Stimulated activated CD8-positive, alpha-beta memory T cell treated with anti-CD3 and anti-CD28 coated beads, Interleukin-12 subunit alpha, Interleukin-12 subunit beta, amount 100 ng/mL, for 1 hour (primary cell): ENCODE data around the gene GALNT18.

Source experiments
- DNase-seq: peaks from one replicate; pipeline ENCODE4 v3.0.0-alpha.2; 2020; ENCODE audit warnings: low read depth

GALNT18 gene

DNA sequence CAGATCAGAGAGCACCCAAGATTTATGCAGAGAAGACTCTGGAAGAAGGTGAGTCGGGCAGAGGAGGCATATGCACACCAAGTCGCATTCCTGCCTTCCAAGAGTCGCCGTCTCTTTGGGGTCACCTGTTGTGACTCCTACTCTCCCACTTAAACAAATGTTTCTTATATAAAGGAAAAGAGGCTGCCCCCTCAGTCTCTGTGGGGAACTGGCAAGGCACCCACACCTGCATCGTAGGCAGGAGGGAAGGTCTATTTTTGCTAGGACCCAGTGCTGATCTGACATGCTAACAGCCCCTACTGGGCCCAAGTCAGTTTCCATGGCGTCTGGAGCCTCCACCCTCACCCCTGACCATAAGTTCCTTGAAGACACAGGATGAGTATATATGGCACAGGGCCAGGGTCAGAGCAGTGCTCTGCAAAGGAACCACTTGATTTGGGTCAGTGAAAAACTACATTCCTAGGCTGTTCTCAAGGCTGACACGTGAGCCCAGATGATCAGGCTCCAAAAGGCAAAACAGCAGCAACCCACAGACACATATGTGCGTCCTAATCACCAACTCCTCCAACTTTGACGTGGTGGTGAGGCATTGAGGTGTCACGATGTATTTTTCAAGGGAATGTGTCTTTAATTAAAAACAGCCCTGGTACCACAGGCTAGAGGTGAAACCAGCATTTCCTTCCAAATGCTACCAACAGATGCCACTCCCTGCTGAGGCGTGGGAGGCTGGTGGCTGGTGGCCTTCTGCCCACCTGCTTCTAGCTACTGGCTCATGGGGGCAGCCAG lies 213.2 kb downstream of the GALNT18 start:
- no peak for DNase-seq

DNA sequence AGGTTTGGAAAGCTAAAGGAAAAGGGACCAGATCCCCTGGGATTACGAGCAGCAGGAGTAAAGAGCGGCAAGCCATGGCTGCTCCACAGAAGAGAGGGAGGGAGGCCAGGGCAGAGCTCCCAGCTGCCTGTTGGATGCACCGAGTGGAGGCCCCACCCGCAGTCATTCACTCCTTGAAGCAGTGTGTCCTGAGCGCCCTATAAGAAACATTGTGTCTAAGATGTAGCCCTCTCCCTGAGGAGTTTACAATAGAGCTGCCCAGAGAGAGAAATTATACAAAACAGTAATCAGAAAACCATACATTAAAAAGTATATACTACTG lies 214.1 kb downstream of the GALNT18 start:
- DNase-seq, result no peak

DNA sequence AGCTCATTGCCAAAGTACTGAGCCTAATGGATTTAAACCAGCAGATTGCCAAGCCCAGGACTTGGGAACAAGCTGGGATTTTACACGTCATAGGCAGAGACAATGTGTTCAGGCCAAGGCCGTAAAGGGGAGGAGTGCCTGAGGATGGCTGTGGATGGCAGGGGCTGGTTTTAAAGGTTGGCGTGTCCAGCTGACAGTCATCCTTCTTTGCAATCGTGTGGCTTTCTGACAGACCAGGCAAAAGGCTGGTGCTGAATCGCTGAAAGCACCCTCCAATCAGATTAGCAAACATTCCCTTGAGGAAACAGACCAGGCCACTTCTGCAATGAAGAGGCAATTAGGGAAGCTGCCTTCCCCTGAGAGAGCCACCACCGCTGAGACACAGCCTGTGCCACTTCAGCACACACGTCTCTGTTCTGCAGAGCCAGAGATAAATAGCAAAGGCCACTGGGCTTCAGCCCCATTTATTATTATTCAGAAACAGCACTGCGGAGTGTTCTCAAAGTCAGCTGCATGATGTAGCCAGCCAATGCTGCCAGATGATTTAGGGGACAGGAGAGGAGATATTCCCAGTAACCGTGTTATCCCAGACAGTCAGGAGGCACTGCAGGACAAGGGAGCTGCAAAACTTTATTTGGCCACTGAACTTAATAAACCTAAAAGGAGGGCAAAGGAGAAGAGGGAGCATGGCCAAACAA lies 214.6 kb downstream of the GALNT18 start:
- no peak for DNase-seq

DNA sequence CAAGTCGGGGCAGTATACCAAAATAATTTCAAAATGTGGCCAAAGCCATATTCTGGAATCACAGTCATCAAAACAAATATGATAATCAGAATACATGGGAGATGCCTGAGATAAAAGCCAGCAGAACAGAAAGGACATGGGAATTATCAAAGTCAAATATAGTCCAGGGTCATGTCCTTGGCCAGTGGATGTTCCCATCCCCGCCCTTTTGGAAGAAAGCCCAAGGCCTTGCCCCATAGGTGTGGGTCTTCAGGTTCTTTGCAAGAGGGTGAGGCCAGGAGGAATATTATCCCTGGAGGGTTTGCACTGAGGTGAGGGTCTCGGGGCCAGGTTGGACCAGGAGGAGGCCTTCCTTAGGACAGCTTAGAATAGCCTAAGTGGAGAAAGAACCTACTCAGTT lies 215.2 kb downstream of the GALNT18 start:
- DNase-seq, result no peak

DNA sequence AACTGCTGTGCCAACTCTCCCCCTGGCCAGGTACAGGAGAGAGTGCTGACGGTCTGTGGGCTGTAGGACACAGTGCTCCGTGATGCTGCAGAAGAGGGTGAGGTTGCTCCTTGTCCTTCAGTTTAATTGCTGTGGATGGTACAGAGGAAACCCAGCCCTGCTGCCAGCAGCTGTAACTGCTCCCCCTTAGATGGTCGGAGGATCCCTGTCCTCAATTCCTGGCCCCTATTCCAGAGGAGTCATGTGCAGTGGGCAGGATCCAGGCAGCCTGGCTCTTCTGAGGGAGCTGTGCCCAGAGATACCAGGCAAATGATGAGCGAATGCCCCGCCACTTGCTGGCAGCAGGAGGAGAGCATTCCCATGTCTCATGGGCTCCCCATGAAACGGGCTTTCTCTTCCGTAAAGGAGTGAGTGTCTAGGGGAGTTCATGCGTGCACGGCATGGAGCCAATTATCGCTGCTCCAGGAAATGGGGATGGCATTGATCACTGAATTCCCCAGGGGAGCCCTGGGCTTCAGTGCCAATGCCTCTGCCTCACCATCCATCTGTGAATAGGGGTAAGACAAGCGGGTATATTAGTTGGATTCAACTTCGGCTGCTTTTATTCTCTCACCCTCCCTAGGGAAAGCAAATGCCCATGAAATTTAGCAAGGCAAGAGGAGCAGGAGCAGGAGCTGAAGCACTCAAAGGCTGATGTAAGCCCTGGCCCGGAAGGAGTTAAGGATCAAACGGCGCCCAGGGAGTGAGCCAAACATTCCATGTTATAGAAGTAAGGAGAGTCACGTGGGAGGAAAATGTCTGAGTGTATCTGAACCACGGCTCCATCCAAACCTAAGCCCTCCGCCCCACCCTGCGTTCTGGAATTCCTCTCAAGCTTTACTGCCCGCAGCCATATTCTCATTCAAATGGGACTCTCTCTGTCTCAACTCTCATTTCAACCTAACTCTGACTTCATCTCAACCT lies 217.8 kb downstream of the GALNT18 start:
- no peak for DNase-seq

DNA sequence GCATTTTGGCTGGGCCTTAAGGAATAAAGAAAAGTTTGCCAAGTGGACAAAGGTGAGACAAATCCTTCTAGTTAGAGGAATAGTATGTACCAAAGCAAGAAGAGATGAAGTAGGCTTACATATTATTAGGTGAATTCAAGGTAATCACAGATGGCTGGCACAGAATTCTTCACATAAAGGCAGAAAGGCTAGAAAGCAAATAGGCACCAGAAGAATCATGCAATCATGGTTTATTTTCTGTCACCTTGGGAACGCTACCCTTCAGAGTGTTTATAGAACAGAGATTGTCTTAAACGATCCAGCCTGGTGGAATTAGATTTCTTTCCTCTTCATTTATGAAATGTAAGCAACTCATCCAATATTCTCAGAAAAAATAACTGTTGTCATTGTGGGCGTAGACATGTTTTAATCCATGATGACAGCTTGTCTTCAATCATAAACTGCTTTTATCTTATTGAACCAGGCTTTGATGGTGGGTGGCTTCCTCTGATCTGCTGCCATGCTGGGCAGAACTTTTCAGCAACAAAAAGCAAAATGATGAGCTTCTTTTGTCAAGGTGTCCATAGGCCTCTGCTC lies 219.8 kb downstream of the GALNT18 start:
- DNase-seq, result no peak

DNA sequence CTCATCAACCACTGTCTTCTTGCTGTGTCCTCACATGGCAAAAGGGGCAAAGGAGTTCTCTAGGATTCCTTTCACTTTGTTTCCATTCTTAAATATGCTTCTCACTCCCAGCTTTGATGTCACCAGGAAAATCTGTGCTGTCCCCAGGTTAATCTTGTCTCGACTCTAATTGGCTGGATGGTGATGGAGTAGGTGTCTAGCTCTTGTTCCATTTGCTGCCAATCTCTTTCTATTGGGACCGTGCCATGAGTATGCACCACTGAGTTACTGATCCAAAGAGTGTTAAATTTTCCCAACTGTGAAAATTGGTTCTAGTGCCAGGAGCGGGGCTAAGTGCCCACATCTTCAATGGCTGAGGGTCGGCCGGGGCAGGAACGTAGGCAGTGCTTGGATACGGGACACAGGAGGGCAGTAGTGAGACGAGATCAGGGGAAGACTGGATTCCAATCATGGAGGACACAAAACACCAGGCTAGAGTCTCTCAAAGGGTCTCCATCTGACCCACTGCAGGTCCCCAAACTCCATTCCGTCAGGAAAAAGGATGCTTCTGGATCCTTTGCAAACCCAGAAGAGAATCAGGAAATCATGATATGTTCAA lies 221.1 kb downstream of the GALNT18 start:
- no peak for DNase-seq

DNA sequence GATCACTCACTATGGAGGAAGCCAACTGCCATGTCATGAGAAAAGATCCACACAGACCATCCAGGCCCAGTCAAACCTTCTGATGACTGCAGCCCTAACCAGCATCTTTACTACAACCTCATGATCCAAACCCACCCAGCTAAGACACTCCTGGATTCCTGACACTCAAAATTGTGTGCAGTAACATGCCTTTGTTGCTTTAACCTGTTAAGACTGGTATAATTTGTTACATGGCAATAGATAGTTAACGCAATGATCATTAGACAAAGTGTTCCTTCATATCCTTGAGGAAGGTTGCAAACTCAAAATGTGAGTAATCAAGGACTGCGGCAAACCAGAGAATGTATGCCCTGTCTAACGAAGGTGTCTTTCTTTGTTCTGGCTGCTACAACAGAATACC lies 221.7 kb downstream of the GALNT18 start:
- no peak for DNase-seq

DNA sequence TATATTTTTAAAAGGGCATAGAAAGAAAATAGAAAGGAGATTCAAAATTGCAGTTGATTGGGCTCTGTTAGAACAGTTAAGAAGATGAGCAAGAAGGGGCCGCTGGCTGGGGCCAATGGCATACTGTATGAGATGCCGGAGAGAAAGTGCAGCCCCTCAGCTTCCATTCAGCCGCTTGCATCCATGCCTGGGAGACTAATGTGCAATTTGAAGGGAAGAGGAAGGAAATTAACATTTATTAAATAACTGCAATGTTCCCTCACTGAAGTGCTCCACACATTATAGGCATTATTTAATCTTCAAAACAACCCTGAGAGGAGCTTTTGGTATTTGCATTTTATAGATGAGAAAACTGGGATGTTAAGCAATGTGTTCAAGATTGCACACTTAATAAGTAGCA lies 224.0 kb downstream of the GALNT18 start:
- DNase-seq, result no peak

DNA sequence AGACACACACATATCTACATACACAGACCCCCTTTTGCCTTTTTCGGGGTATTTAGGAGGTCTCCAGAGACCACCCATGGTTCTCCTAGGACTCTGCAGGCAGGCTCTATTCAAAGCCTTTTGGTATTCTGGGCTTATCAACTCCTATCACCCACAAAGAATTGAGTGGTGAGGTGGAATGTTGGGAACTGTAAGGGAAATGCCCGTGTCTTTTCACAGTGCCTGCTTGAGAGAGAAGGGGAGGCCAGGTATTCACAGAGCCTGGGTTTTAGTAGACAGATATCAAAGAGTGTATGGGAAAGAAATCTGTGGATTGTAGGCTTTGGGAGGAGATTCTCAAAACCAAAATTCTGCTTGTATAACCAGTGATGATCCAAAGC lies 224.8 kb downstream of the GALNT18 start:
- DNase-seq, result no peak

DNA sequence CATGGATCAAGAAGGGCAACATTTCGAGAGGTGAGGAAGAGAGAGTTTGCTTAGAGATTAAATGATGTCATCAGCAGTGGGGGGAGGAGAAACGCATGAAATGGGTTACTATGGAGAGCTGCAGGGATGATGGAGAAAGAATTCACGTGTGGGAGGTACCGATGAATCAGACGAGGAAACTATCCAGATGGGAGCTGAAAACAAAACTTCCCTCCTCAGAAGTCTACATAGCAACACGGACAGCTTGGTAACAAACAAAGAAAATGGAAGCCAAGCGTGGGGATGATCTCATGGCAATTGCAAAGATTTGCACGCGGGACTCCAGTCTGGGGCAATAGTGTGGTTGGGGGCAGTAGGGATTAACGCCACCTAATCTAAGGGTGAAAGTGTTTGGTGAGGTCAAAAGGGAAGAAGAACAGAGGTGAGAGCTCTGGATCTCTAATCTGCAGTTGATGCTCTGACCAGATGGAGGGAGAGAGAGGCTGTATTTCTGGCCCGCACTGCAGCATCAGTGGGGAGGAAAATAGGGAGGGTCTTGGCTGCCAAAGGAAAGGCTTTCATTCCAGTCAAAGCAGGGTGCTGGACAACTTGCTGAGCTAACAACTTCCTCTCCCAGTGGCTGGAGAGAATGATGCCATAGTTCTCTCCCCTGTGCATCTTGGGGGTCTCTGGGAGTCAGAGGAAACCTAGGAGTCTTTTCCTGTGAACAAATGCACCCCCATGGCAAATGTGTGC lies 225.3 kb downstream of the GALNT18 start:
- DNase-seq, result no peak

DNA sequence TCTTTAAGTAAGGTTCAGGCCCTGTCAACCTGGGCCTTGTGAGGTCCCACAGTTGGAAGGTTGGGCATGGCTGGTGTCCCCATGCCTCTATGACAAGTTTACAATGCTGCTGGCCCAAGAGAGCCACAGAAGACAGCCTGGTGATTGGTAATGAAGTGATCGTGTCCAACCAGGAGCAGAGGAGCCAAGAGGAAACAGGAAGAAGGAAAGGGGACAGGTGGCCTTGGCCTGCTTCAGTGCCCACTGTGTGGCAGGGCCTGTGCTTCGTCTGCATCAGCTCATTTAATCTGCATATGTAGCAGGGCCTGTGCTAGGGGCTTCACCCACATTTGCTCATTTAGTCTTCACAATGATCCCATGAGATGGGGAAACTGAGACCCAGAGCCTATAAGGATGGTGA lies 226.7 kb downstream of the GALNT18 start:
- DNase-seq, result no peak

DNA sequence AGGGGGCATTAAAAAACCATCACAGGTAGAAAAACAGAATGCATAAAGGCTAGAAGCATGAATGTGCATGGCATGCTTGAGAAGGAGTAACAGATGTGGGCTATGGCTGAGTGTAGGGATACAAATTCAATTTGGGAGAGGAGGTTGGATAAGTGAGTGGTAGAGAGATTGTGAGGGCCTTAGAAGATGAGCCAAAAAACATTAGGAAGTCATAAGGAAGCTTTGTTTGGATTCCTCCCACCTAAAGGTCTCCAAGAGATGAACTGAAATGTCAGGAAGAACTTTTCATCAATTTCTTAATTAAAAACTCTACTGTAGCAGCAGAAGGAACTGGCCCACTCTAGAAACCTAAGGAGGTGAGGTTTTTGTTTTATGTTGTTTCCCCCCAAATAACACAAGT lies 227.6 kb downstream of the GALNT18 start:
- no peak for DNase-seq

DNA sequence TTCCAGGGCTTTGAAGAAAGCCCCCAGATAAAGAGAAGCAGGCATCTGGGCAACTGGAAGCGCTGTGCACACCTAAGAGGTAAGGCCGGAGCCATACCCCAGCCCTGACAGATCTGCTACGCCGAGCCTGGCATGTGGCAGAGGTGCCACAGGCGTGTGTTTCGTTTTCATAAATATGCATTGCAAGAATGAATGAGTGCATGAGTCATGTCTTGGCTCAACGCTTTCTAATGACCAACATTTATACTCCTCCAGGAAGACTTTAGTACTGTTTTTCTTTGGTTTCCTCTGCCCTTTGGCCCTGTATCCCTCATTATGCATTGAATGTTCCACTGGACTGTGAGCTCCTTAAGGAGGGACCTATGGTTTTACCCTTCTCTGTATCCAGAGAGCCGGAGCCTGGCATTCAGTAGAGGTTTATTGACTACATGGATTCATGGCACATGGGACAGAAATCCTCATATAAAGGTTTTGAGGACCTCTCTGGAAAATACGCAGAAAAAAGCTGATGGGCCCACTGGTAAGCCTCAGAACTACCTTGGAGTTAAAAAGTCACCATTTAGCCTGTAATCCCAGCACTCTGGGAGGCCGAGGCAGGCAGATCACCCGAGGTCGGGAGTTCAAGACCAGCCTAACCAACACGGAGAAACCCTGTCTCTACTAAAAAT lies 229.9 kb downstream of the GALNT18 start:
- DNase-seq, result no peak

DNA sequence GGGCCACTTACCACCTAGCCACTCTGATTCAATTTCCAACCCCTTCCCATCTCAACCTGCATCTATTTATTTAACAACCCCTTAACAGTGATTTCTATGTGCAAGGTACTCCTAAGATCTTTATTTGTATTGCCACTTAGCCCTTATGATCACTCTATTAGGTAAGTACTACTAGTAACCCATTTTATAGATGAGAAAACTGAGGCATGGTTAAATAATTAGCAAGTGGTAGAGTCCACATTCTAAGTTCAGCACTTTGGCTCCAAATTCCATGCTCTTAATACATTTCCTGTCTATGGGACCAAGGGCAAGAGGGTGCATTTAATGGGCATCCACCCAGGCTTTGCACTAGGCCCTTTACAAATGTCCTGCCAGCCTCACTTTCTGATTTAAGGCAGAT lies 230.6 kb downstream of the GALNT18 start:
- DNase-seq, result no peak

DNA sequence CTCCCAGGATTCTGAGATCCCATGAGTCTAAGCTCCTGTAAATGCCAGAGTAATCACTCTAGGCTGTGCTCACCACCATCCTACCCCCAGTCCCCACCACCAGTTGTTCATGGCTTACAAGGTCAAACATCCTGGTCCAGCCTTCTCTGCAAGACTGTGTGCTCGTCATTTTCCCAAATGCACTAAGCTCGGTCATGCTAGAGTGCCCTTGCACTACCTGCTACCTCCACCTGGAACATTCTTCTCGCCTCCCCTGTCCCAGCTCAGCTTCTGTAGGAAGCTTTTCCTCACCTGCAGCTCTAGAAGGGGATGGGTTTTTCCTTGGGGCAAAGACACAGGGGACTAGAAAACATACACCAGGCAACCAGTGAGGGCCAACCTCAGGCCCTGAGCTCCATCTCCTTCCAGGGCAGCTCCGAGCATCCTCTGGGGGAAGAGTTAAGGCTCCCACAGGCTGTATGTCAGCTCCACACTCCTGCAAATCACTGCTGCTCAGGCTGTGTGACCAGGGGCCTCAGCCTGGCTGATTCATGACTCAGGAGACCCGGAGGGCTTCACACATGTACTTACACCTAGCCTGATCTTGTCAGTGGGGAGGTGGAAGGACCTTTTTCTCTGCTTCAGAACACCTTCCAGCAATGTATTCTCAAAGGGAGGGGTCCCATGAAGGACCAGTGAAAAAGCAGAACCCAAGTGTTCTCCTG lies 231.6 kb downstream of the GALNT18 start:
- DNase-seq, result no peak

DNA sequence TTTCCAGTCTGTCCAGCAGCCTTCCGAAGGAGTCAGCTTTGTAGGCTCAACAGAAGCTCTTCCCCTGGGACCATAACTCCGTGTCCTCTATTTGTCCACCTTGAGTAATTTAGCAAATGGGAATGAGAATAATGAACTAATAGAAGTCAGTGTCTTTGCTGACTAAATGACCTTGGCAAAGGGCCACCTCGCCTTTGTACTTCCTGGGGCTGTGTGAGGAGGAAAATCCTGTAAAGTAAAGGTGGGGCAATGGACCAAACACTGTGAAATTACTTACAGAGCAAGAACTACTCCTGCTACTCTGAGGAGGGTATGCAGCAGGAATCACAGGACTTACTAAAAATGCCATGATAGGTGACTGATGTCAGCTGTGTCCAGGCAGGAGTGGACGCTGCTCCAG lies 232.6 kb downstream of the GALNT18 start:
- DNase-seq, result no peak

DNA sequence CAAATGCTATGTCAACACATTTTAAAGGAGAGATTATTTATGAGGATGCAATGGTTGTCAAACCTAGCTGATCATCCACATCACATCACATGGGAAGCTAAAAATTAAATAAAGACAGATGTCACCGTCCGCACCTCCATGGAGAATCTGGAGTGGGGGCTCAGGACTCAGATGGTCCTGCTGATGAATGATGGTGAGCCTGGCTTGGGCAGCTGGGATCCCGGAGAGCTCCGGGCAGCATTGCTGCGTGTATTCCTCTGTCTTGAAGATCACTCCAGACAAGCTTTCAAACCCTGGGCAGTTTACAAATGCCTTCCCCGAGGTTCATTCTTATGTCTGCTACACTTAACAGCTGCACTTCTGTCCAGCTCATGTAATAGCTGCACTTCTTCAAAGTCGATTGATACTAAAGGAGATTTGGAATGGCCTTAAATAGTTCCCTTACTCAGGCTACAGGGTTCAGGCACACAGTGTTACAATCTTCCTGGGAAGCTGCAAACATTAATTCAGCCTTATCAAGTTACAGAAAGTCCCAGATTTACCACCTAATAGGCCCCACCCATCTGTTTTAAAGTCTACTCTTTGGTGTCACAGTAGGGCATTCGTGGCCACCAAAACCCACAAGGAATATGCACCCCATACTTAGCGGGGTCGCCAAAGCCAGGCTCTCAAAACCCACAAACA lies 234.0 kb downstream of the GALNT18 start:
- DNase-seq, result no peak

DNA sequence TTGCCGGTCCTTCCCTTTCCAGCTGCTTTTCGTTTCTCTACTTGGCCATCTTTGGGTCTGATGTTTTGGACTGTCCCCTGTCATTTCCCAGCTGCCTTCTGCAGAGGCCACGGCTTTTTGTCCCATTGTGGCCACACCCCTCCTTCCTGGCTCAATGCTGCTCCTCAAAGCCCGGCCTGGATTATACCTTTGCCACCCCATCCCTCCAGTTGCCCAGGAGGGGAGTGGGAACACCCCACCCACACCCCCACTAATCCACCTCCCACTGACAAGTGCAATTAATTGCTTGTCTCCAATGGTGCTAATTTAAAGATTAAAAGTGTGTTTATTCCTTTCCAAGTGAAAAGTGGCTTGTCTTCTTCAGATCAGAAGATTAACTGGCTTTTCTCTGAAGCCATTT lies 234.6 kb downstream of the GALNT18 start:
- no peak for DNase-seq

DNA sequence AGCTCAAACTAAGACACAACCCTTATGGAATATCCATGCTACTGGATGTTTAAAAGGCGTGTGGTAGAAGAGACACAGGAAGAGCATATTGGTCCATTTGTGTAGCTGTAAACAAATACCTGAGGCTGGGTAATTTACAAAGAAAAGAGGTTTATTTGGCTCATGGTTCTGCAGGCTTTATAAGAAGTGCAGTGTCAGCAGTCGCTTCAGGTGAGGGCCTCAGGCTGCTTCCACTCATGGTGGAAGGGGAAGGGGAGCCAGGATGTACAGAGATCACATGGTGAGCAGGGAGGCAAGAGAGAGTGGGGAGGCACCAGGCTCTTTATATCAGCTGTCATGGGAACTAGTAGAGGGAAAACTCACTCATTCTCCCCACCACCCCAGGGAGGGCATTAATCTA lies 237.0 kb downstream of the GALNT18 start:
- DNase-seq, result no peak
